Right renal cortex interstitium (tissue), 3 donors: ENCODE results near the gene PCDHA2. TPM values are rescaled to one million over a fixed set of nuclear protein-coding genes. Genes with fewer than 3 reads are reported as not detected.
"Not testable (repeated sequence)": the region's sequence is repeated elsewhere in the genome, so short reads cannot be mapped to it uniquely, and the experiment has no call there.

Source experiments
- DNase-seq, 3 donors: peaks; one replicate each; pipeline ENCODE4 v3.0.0-alpha.2; 2013; ENCODE audit warnings: low read depth in 3 of 3, low spot score in 2 of 3
- polyA plus RNA-seq, 3 donors: library from polyadenylated mRNA; unstranded; fragments of 120-200 nt; gene quantifications; one replicate each; pipeline ENCODE4 v1.2.1, GENCODE V29; 2013; ENCODE audit not compliant: insufficient read length in 3 of 3

Gene PCDHA2
- polyA plus RNA-seq, 3 donors = 0.23 to 0.40 (median 0.35) TPM

GRCh38 chr5:140808889-140809291, 14.2 kb downstream of the PCDHA2 start:
- DNase-seq = no peak

- no peak for DNase-seq
These were observed 27.0 kb downstream of the PCDHA2 start, which contains the start of gene PCDHA5 for GRCh38 chr5:140821375-140822280. Gene PCDHA5, plus strand, starts transcription at chr5:140821613.

- no peak for DNase-seq
These were observed 27.6 kb downstream of the PCDHA2 start for GRCh38 chr5:140822281-140822629.

GRCh38 chr5:140822969-140823368, 28.3 kb downstream of the PCDHA2 start:
- DNase-seq = not testable (repeated sequence)

- no peak for DNase-seq
These were observed 28.8 kb downstream of the PCDHA2 start for GRCh38 chr5:140823475-140823874.

GRCh38 chr5:140827704-140828361, 33.2 kb downstream of the PCDHA2 start, which contains the start of gene PCDHA6:
Gene PCDHA6, plus strand, starts transcription at chr5:140827960. Its CDS starts 132 bp downstream, at chr5:140828092.
- DNase-seq = no peak

GRCh38 chr5:140828362-140828737, 33.7 kb downstream of the PCDHA2 start:
- DNase-seq = no peak

- not testable (repeated sequence) for DNase-seq
These were observed 35.2 kb downstream of the PCDHA2 start for GRCh38 chr5:140829511-140830501.

GRCh38 chr5:140833993-140834392, 39.3 kb downstream of the PCDHA2 start, which contains the start of gene PCDHA7:
Gene PCDHA7, plus strand, starts transcription at chr5:140834269. Its CDS starts 115 bp downstream, at chr5:140834384.
- DNase-seq = no peak

- DNase-seq = not testable (repeated sequence)
These were observed 39.9 kb downstream of the PCDHA2 start for GRCh38 chr5:140834439-140835008.

- no peak for DNase-seq
These were observed 41.2 kb downstream of the PCDHA2 start for GRCh38 chr5:140835622-140836510.

GRCh38 chr5:140840978-140841962, 46.6 kb downstream of the PCDHA2 start, which contains the start of gene PCDHA8:
Gene PCDHA8, plus strand, starts transcription at chr5:140841187. Its CDS starts 135 bp downstream, at chr5:140841322.
- no peak for DNase-seq

GRCh38 chr5:140842798-140843733, 48.4 kb downstream of the PCDHA2 start:
- DNase-seq = no peak
